ENCODE data around the gene PYCR2. TPM values are rescaled to one million over a fixed set of nuclear protein-coding genes. Genes with fewer than 3 reads are reported as not detected.

The PYCR2 gene
- total and polyA plus RNA-seq, 10 of the 15 experiments (the other 5 are each of a cell fraction or from before 2014, with no cell fraction given), result 1.7 to 81.8 (median 54.9) TPM

DNA sequence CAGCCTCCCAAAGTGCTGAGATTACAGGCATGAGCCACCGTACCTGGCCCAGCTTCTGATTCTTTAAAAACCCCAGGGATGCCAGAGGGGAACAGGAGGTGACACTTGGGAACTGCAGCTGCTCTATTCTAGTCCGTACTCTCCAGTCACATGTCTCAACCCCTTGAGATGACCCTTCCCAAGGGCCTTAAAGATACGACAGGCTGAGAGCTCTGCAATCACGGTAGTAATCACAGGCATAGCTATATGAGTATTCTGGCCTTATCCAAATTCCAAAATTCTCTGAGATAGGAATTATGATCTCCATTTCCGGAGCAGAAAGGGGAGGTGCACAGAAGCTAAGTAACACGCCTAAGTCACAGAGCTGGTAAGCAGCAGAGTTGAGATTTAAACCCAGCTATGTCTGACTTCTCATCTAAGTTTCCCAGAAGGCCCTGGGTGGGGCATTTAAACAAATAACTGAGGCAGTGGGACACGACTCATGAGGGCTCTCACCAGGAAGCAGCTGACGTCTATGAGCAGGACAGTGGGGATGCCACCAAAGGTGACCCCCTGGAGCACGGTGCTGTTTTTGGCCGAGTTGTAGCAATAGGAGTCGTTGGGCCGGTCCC, 47.0 kb downstream of the PYCR2 start:
- ChIA-PET POLR2A (no interaction called here), CTCF (interaction anchor here (1.6 to 1.8 kb wide), 3 partner anchors 22 to 99 kb away, joined by 3 to 6 read pairs (median 5); no protein-coding TSS in a partner anchor), RAD21 (ENCODE audit: unreplicated experiment) (no interaction called here), SMC1A (ENCODE audit: uncharacterized antibody, unreplicated experiment) (interaction anchor here (0.9 kb wide), 2 partner anchors 45 to 395 kb away, joined by 3 read pairs; no protein-coding TSS in a partner anchor)
- Histone ChIP-seq H3K36me3 (ENCODE audit: control insufficient read depth in 2 of 2, insufficient read depth in 2 of 2, low read length in 1 of 2) (peaks cover 2 to 4% of the 10 kb centered on the region in 2 experiments; a peak in 3 of 4 replicates), H3K9me3 (replicated peaks; ENCODE audit: control insufficient read depth, insufficient read depth, low read length) (no peaks in the 10 kb centered on the region), H3K79me2 (ENCODE audit: control insufficient read depth, insufficient read depth, low read length) (peaks cover 20% of the 10 kb centered on the region), H2AFZ (ENCODE audit: control insufficient read depth, low read depth, low read length) (no peak overlapping the region), H3K9ac (ENCODE audit: control insufficient read depth, insufficient read depth, low read length) (no peak overlapping the region), H3K27me3 (replicated peaks in 1 of 2; ENCODE audit: control insufficient read depth in 2 of 2, insufficient read depth in 2 of 2, low read length in 1 of 2) (no peaks in the 10 kb centered on the region), H3K4me2 (ENCODE audit: control insufficient read depth, insufficient read depth) (no peak overlapping the region), H3K4me3 (no peak overlapping the region), H3K4me1 (ENCODE audit: control insufficient read depth, insufficient read depth, low read length) (peaks cover 24% of the 10 kb centered on the region), H4K20me1 (ENCODE audit: control insufficient read depth, insufficient read depth) (0 out of 2 replicates have a peak, but pooled peaks cover 3% of the 10 kb centered on the region), H3K27ac (ENCODE audit: control insufficient read depth, insufficient read depth) (no peak overlapping the region)
- FAIRE-seq (no peak), ATAC-seq (no peak), DNase-seq (ENCODE audit: low read depth, low spot score) (no peak)
- WGBS (ENCODE audit: insufficient coverage, insufficient replicate concordance, low lambda C conversion rate, missing lambda C conversion rate), result 93% methylated on average over 12 of the region's 12 CpGs
- in situ Hi-C loops (cut with MboI), result no loop called here
- TF ChIP-seq KLF5 (IDR thresholded peaks at IDR 0.05; ENCODE audit: partially characterized antibody) (no peak), RBBP5 (conservative IDR thresholded peaks at IDR 0.05) (no peak), SIX5 (IDR thresholded peaks at IDR 0.05; ENCODE audit: low read depth, low read length, severe bottlenecking) (no peak), MTA3 (IDR thresholded peaks at IDR 0.05; ENCODE audit: borderline replicate concordance, low read length) (no peak), MEF2B (IDR thresholded peaks at IDR 0.05; ENCODE audit: partially characterized antibody, poor library complexity, severe bottlenecking) (no peak), TAF1 (IDR thresholded peaks at IDR 0.05; ENCODE audit: borderline replicate concordance, low read depth, low read length) (no peak), CHD2 (IDR thresholded peaks at IDR 0.05; ENCODE audit: borderline replicate concordance, low read depth, low read length) (no peak), ZNF207 (IDR thresholded peaks at IDR 0.05; ENCODE audit: borderline replicate concordance) (no peak)
- TF ChIP-seq, protein P1, sequence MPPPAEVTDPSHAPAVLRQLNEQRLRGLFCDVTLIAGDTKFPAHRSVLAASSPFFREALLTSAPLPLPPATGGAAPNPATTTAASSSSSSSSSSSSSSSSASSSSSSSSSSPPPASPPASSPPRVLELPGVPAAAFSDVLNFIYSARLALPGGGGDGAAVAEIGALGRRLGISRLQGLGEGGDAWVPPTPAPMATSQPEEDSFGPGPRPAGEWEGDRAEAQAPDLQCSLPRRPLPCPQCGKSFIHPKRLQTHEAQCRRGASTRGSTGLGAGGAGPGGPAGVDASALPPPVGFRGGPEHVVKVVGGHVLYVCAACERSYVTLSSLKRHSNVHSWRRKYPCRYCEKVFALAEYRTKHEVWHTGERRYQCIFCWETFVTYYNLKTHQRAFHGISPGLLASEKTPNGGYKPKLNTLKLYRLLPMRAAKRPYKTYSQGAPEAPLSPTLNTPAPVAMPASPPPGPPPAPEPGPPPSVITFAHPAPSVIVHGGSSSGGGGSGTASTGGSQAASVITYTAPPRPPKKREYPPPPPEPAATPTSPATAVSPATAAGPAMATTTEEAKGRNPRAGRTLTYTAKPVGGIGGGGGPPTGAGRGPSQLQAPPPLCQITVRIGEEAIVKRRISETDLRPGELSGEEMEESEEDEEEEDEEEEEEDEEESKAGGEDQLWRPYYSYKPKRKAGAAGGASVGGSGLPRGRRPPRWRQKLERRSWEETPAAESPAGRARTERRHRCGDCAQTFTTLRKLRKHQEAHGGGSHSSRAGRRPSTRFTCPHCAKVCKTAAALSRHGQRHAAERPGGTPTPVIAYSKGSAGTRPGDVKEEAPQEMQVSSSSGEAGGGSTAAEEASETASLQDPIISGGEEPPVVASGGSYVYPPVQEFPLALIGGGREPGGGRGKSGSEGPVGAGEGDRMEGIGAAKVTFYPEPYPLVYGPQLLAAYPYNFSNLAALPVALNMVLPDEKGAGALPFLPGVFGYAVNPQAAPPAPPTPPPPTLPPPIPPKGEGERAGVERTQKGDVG (CRISPR knock-in tag; IDR thresholded peaks at IDR 0.05), result no peak
- intact Hi-C loops (cut with micrococcal nuclease; ENCODE audit: unreplicated experiment), result no loop called here
- BruUV-seq (replicated peaks), result no TSS peak
